ENCODE results near the gene PNO1.
"Not testable (repeated sequence)": the region's sequence is repeated elsewhere in the genome, so short reads cannot be mapped to it uniquely, and the experiment has no call there.

The PNO1 gene

GRCh38 chr2:68157402-68158133, at the start of gene PNO1:
PNO1 (plus strand) TSS chr2:68157888; CDS start chr2:68157935, 47 bp downstream.
- peak; percentile 91 for DNase-seq

- no peak for DNase-seq
Observed at GRCh38 chr2:68108120-68108519, 49.6 kb upstream of the PNO1 start.

- DNase-seq, result no peak
Observed at GRCh38 chr2:68110102-68110501, 47.6 kb upstream of the PNO1 start.

GRCh38 chr2:68115965-68116364, 41.7 kb upstream of the PNO1 start:
- DNase-seq, result no peak

- DNase-seq, result not testable (repeated sequence)
Observed at GRCh38 chr2:68117922-68118321, 39.8 kb upstream of the PNO1 start.

GRCh38 chr2:68118816-68119215, 38.9 kb upstream of the PNO1 start:
- no peak for DNase-seq

GRCh38 chr2:68119504-68119903, 38.2 kb upstream of the PNO1 start:
- no peak for DNase-seq

- peak; percentile 62 for DNase-seq
Observed at GRCh38 chr2:68121873-68122679, 35.6 kb upstream of the PNO1 start.

GRCh38 chr2:68122680-68122964, 35.1 kb upstream of the PNO1 start:
- DNase-seq, result no peak

GRCh38 chr2:68124321-68124720, 33.4 kb upstream of the PNO1 start:
- no peak for DNase-seq

GRCh38 chr2:68125821-68126220, 31.9 kb upstream of the PNO1 start:
- no peak for DNase-seq

GRCh38 chr2:68126561-68126960, 31.1 kb upstream of the PNO1 start:
- no peak for DNase-seq

- DNase-seq, result no peak
Observed at GRCh38 chr2:68127358-68128242, 30.1 kb upstream of the PNO1 start.

GRCh38 chr2:68134120-68134519, 23.6 kb upstream of the PNO1 start:
- DNase-seq, result no peak

GRCh38 chr2:68134554-68134953, 23.1 kb upstream of the PNO1 start:
- DNase-seq, result no peak

GRCh38 chr2:68135448-68136320, 22.0 kb upstream of the PNO1 start:
- no peak for DNase-seq

GRCh38 chr2:68141875-68142274, 15.8 kb upstream of the PNO1 start:
- no peak for DNase-seq

GRCh38 chr2:68151037-68151436, 6.7 kb upstream of the PNO1 start:
- no peak for DNase-seq

GRCh38 chr2:68152681-68153347, 4.9 kb upstream of the PNO1 start:
- DNase-seq, result no peak

GRCh38 chr2:68155618-68156017, 2.1 kb upstream of the PNO1 start:
- no peak for DNase-seq

- no peak for DNase-seq
Observed at GRCh38 chr2:68156419-68156818, 1.3 kb upstream of the PNO1 start.

GRCh38 chr2:68157002-68157401, 686 bp upstream of the PNO1 start:
- no peak for DNase-seq

Measured in GDM1 (cell line).